ENCODE data around the gene TMEM263.
"Not testable (repeated sequence)": the region's sequence is repeated elsewhere in the genome, so short reads cannot be mapped to it uniquely, and the experiment has no call there.

The TMEM263 gene

DNA sequence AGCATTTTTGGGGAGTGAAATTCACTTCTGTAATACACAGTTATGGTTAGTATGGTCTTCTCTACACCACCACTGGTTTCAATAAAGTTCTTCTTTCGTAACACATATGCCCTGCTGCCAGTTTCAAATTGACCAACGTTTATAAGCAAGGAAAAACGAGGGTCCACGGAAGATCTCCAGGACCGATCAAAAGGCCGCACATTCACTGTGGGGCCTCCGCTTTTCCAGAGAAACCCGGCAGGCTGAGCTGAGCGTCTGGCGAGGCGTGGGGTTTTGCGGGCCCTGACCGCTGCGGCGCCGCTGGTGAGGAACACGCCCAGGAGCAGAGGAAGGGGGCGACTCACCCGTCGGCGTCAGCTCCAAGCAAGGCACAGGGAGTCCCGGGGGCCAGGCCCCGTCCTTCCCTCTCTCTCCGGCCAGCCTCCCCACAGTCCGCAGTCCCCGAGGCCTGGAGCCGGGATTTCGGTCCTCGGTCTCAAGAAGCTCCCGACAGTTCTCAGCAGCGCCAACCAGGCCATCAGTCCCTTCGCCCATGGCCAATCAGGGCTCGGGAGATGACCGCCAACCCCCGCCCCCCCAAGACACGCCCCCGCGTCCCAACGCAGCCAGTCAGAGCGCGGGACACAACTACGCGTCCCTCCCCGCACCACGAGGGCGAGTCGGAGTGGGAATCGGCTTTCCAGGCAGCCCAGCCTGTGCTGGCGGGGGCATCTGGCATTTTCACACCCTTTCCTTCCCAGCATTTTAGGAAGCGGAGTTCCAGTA, 31.1 kb downstream of the TMEM263 start, which contains the start of gene MTERF2:
Gene MTERF2, minus strand, starts transcription at position 522 of the 765 bp plus-strand sequence. CDS start 8,432 bp downstream, outside the sequence.
- DNase-seq, result peak; percentile 94

GRCh38 chr12:106987846-106988245, 32.1 kb downstream of the TMEM263 start:
- DNase-seq, result no peak

GRCh38 chr12:106994579-106995220, 39.0 kb downstream of the TMEM263 start:
- no peak for DNase-seq

DNA sequence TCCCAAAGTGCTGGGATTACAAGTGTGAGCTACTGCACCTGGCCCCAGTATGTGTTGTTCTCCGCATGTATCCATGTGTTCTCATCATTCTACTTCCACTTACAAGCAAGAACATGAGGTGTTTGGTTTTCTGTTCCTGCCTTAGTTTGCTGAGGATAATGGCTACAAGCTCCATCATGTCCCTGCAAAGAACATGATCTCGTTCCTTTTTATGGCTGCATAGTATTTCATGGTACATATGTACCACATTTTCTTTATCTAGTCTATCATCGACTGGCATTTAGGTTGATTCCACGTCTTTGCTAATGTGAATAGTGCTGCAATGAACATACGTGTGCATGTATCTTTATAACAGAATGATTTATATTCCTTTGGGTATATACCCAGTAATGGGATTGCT, 40.4 kb downstream of the TMEM263 start:
- DNase-seq, result not testable (repeated sequence)

DNA sequence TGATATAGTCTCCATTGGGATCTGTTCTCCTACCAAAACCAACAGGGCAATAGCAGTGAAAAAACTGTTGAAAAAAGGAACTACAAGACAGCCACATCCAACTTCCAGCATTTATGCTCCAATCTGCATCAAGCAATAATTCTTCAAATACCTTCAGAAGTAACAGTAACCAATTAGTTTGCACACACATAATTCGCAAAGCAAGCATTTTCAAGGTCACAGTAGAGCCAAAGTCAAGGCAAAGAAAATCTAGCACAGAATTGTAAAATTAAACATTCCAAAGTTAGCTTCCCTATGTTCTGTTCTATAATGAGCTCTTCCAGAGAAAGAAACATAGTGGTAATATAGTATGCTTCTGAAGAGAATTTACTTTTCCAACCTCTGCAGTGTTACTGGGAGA, 42.2 kb downstream of the TMEM263 start:
- no peak for DNase-seq

- DNase-seq, result no peak
These were observed 43.7 kb downstream of the TMEM263 start for GRCh38 chr12:106999446-106999845.

DNA sequence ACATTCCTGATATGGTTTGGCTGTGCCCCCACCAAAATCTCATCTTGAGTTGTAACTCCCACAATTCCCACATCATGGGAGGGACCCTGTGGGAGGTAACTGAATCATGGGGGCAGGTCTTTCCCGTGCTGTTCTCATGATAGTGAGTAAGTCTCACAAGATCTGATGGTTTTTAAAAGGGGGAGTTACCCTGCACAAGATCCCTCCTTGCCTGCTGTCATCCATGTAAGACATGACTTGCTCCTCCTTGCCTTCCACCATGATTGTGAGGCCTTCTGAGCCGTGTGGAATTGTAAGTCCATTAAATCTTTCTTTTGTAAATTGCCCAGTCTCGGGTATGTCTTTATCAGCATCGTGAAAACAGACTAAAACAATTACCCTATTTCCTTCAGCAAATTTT, 47.0 kb downstream of the TMEM263 start:
- DNase-seq, result not testable (repeated sequence)

DNA sequence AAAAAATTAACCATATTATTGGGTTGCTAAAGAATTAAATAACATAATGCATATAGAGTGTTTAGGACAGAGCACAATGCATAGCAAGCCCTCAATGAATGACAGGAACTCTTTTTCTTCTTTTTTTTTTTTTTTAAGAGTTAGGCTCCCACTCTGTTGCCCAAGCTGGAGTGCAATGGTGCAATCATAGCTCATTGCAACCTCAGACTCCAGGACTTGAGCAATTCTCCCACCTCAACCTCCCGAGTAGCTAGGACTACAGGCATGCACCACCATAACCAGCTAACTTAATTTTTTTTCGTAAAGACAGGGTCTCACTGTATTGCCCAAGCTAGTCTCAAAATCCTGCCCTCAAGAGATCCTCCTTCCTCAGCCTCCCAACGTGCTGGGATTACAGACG, 51.7 kb downstream of the TMEM263 start:
- no peak for DNase-seq

- no peak for DNase-seq
These were observed 55.8 kb downstream of the TMEM263 start for GRCh38 chr12:107011519-107011918.

DNA sequence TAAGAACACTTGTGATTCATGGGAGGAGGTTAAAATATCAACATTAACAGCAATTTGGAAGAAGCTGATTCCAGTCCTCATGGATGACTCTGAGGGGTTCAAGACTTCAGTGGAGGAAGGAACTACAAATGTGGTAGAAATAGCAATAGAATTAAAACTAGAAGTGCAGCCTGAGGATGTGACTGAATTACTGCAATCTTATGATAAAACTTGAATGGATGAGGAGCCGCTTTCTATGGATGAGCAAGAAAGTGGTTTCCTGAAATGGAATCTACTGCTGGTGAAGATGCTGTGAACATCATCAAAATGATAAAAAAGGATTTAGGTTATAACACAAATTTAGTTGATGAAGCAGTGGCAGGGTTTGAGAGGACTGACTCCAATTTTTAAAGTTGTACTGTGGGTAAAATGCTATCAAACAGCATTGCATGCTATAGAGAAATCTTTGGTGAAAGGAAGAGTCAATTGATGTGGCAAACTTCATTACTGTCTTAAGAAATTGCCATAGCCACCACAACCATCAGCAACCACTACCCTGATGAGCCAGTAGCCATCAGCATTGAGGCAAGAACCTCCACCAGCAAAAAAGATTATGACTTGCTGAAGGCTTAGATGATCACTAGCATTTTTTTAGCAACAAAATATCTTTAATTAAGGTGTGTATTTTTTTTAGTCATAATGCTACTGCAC, 57.2 kb downstream of the TMEM263 start:
- DNase-seq, result no peak

DNA sequence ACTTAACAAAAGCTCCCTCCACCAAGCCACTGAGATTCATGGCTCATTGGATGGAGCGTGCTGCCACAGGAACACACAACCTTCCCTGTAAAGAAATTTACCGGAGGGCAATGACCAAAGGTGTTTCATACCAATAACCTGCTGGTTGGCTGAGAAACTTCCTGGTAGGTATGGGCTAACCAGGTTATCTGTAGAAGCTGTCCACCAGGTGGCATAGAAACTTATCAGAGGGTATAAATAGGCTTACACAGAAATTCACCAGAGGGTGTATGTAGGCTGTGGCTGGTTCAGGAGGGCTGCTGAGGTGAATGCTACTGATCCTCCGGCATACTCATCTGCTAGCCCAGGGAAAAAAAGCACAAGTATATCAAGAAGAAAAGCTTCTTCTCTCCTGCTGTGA, 58.3 kb downstream of the TMEM263 start:
- DNase-seq, result no peak

DNA sequence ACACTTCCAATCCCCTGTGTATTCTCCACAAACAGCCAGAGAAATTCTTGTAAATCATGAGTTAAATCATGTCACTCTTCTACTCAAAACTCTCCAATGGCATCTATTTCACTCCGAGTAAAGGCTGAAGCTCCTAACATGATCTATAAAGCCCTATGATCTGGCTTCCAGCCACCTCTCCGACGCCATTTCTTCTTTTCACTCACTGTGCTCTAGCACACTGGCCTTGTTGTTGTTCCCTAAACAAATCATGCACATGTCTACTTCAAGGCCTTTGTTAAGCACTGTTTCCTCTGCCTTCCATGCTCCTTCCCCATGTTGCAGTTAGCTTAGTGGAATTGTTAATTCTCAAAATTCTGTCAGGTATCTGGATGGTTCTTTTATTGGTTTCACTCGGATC, 61.3 kb downstream of the TMEM263 start:
- DNase-seq, result no peak

DNA sequence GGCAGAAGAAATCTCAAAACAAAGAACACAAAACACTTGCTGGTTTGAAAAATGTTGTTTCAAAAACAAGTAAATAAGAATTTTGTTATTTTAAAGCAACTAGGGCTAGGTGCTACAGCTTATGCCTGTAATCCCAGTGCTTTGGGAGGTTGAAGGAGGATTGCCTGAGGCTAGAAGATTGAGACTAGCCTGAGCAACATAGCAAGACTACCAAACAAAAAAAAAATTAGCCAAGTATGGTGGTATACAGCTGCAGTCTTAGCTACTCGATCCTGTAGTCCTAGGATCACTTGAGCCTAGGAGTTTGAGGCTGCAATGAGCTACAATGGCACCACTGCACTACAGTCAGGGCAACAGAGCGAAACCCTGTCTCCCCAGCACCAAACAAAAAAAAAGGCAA, 63.8 kb downstream of the TMEM263 start:
- no peak for DNase-seq
